Measurements from ENCODE around the gene SPATS2. TPM values are rescaled to one million over a fixed set of nuclear protein-coding genes. Genes with fewer than 3 reads are reported as not detected.

SPATS2 gene
- polyA plus RNA-seq, 1 of the 3 experiments (the other 2 are of a cell fraction): 72.9 TPM

DNA sequence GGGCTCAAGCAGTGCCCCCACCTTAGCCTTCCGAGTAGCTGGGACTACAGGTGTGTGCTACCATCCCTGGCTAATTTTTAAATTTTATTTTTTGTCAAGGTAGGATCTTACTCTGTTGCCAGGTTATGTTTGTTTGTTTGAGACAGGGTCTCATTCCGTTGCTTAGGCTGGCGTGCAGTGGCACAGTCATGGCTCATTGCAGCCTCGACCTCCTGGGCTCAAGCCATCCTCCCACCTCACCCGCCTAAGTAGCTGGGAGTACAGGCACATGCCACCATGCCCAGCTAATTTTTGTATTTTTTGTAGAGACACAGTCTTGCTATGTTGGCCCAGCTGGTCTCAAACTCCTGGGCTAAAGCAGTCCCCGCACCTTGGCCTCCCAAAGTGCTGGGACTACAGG lies 88.2 kb downstream of the SPATS2 start:
- Histone ChIP-seq H3K9ac (no peak overlapping the region), H3K4me1 (ENCODE audit: control insufficient read depth in 1 of 2, insufficient read depth in 2 of 2, low read depth in 1 of 2, low read length in 1 of 2) (no peaks in the 10 kb centered on the region), H3K4me2 (no peak overlapping the region), H3K27me3 (ENCODE audit: insufficient read depth) (no peaks in the 10 kb centered on the region), H3K4me3 (ENCODE audit: low read depth in 2 of 2, low read length in 1 of 2) (no peak overlapping the region), H4K20me1 (ENCODE audit: insufficient read depth) (peaks cover 57% of the 10 kb centered on the region), H3K36me3 (replicated peaks in 1 of 2; ENCODE audit: control insufficient read depth in 1 of 2, insufficient read depth in 2 of 2, low read length in 1 of 2) (peaks cover 0 to 10% of the 10 kb centered on the region in 2 experiments), H3F3A (replicated peaks; ENCODE audit: insufficient read depth) (peaks cover 5% of the 10 kb centered on the region), H3K9me3 (no peaks in the 10 kb centered on the region), H3K27ac (ENCODE audit: low read depth in 2 of 2, low read length in 1 of 2) (no peak overlapping the region), H3K9me2 (no peaks in the 10 kb centered on the region), H2AFZ (ENCODE audit: low read depth) (no peak overlapping the region), H3K79me2 (ENCODE audit: insufficient read depth) (peaks cover 99% of the 10 kb centered on the region)
- CTCF ChIA-PET: no interaction called here
- POLR2A ChIA-PET: no interaction called here
- DNase-seq: no peak
- no peak for TF ChIP-seq FOXM1 (IDR thresholded peaks at IDR 0.05; ENCODE audit: low read depth)
- no peak for TF ChIP-seq POLR2AphosphoS5 (IDR thresholded peaks at IDR 0.05; ENCODE audit: low read depth, low read length)
- TF ChIP-seq GABPA (IDR thresholded peaks at IDR 0.05; ENCODE audit: low read depth): no peak
- TF ChIP-seq TCF12 (IDR thresholded peaks at IDR 0.05): no peak
- no peak for TF ChIP-seq EP300 (IDR thresholded peaks at IDR 0.05; ENCODE audit: borderline replicate concordance in 1 of 2, low read depth in 1 of 2, low read length in 1 of 2)
- no peak for TF ChIP-seq MXI1 (IDR thresholded peaks at IDR 0.05; ENCODE audit: low read depth, low read length)
- TF ChIP-seq EZH2phosphoT487 (IDR thresholded peaks at IDR 0.05; ENCODE audit: borderline replicate concordance, low read depth): no peak
- no peak for TF ChIP-seq RAD21 (IDR thresholded peaks at IDR 0.05; ENCODE audit: low read length)
- TF ChIP-seq, protein P1, sequence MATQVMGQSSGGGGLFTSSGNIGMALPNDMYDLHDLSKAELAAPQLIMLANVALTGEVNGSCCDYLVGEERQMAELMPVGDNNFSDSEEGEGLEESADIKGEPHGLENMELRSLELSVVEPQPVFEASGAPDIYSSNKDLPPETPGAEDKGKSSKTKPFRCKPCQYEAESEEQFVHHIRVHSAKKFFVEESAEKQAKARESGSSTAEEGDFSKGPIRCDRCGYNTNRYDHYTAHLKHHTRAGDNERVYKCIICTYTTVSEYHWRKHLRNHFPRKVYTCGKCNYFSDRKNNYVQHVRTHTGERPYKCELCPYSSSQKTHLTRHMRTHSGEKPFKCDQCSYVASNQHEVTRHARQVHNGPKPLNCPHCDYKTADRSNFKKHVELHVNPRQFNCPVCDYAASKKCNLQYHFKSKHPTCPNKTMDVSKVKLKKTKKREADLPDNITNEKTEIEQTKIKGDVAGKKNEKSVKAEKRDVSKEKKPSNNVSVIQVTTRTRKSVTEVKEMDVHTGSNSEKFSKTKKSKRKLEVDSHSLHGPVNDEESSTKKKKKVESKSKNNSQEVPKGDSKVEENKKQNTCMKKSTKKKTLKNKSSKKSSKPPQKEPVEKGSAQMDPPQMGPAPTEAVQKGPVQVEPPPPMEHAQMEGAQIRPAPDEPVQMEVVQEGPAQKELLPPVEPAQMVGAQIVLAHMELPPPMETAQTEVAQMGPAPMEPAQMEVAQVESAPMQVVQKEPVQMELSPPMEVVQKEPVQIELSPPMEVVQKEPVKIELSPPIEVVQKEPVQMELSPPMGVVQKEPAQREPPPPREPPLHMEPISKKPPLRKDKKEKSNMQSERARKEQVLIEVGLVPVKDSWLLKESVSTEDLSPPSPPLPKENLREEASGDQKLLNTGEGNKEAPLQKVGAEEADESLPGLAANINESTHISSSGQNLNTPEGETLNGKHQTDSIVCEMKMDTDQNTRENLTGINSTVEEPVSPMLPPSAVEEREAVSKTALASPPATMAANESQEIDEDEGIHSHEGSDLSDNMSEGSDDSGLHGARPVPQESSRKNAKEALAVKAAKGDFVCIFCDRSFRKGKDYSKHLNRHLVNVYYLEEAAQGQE (IDR thresholded peaks at IDR 0.05; ENCODE audit: low read depth, low read length): no peak
- TF ChIP-seq MEF2A (IDR thresholded peaks at IDR 0.05; ENCODE audit: borderline replicate concordance, low read depth): no peak
- WGBS (ENCODE audit: low lambda C conversion rate): 95% methylated on average over 6 of the region's 6 CpGs

DNA sequence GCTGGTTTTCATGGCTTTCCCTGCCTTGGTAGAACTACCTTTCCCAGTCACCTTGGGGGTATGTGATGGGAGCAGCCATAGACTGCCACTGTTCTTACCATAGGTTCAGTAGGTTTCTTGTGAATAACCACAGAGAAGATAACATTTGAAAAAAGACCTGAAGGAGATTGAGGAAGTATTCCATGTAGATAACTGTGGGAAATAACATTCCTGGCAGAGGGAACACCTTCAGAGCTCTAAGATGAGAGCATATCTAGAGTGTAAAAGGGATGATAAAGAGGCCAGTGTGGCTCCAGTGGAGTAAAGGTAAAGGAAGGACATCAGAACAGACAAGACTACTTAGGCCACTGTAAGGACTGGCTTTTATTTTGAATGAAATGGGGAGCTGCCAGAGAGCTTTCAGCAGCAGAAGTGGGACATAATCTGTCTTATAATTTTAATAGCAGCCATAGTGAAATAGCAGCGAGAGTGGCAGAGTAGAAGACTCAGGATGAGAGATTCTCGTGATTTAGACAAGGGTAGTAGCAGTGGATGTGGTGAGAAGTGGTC lies 88.9 kb downstream of the SPATS2 start:
- Histone ChIP-seq H3K36me3 (replicated peaks in 1 of 2; ENCODE audit: control insufficient read depth in 1 of 2, insufficient read depth in 2 of 2, low read length in 1 of 2) (peaks cover 6 to 14% of the 10 kb centered on the region in 2 experiments), H3K79me2 (ENCODE audit: insufficient read depth) (peaks cover 99% of the 10 kb centered on the region), H3F3A (replicated peaks; ENCODE audit: insufficient read depth) (peaks cover 5% of the 10 kb centered on the region), H3K4me1 (ENCODE audit: control insufficient read depth in 1 of 2, insufficient read depth in 2 of 2, low read depth in 1 of 2, low read length in 1 of 2) (no peaks in the 10 kb centered on the region), H3K4me2 (no peak overlapping the region), H3K27ac (ENCODE audit: low read depth in 2 of 2, low read length in 1 of 2) (no peak overlapping the region), H3K9me3 (no peaks in the 10 kb centered on the region), H3K27me3 (ENCODE audit: insufficient read depth) (no peaks in the 10 kb centered on the region), H3K9me2 (no peaks in the 10 kb centered on the region), H3K9ac (no peak overlapping the region), H3K4me3 (ENCODE audit: low read depth in 2 of 2, low read length in 1 of 2) (no peak overlapping the region), H2AFZ (ENCODE audit: low read depth) (no peak overlapping the region), H4K20me1 (ENCODE audit: insufficient read depth) (peaks cover 52% of the 10 kb centered on the region)
- ChIA-PET CTCF (interaction anchor here (1.1 to 2.0 kb wide), 3 partner anchors 12 to 109 kb away, joined by 3 to 10 read pairs (median 7); no protein-coding TSS in a partner anchor), POLR2A (no interaction called here)
- no peak for DNase-seq
- TF ChIP-seq FOSL2 (IDR thresholded peaks at IDR 0.05; ENCODE audit: borderline replicate concordance, low read depth): no peak
- TF ChIP-seq, protein P2, sequence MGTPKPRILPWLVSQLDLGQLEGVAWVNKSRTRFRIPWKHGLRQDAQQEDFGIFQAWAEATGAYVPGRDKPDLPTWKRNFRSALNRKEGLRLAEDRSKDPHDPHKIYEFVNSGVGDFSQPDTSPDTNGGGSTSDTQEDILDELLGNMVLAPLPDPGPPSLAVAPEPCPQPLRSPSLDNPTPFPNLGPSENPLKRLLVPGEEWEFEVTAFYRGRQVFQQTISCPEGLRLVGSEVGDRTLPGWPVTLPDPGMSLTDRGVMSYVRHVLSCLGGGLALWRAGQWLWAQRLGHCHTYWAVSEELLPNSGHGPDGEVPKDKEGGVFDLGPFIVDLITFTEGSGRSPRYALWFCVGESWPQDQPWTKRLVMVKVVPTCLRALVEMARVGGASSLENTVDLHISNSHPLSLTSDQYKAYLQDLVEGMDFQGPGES (IDR thresholded peaks at IDR 0.05; ENCODE audit: low read depth, low read length): no peak
- 98% methylated on average over 2 of the region's 2 CpGs for WGBS (ENCODE audit: low lambda C conversion rate)
